ENCODE data around the gene GOSR2.
A peak's percentile ranks its signal among the peaks of the same experiment; 100 is the strongest.
"Not testable (repeated sequence)": the region's sequence is repeated elsewhere in the genome, so short reads cannot be mapped to it uniquely, and the experiment has no call there.

GOSR2 gene

DNA sequence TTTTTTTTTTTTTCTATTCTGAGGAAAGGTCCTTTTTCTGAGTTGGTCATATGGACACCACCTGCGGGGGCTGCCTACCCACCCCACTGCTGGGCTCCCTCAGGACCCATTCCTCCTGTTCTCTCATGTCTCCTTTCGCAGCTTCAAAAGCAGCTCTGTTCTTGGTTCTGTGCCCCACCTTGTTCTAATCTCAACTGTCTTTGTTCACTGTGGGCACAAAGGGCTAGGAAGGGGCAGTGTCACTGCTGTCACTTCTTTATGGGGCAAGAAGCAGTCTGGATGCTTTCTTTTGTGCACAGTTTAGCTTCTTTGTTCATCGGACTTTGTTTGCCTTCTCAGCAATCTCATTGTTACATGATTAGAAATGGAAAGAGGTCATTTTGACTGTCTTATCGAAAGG is 7.1 kb downstream of the GOSR2 start:
- DNase-seq (ENCODE audit: low read depth in 2 of 2), result no peak

DNA sequence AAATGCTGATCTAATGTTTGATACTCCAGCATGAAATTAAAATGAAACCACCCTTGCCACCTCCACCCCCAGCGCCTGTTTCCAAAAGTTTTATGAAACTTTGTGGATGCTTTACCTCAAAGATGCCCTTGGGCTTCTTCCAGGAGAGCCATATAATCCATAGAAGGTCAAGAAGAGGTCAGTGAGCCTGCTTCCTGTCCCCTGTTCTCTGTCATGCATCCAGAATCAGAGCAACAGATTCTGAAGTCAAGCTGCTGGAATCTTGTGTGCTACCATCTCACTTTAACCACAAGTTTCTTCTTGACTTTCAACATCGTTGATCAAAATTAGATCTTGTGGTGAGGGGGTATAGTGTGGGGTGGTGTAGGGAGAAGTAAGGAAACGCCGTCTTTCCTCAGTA is 8.6 kb downstream of the GOSR2 start:
- DNase-seq (ENCODE audit: low read depth in 2 of 2), result no peak

DNA sequence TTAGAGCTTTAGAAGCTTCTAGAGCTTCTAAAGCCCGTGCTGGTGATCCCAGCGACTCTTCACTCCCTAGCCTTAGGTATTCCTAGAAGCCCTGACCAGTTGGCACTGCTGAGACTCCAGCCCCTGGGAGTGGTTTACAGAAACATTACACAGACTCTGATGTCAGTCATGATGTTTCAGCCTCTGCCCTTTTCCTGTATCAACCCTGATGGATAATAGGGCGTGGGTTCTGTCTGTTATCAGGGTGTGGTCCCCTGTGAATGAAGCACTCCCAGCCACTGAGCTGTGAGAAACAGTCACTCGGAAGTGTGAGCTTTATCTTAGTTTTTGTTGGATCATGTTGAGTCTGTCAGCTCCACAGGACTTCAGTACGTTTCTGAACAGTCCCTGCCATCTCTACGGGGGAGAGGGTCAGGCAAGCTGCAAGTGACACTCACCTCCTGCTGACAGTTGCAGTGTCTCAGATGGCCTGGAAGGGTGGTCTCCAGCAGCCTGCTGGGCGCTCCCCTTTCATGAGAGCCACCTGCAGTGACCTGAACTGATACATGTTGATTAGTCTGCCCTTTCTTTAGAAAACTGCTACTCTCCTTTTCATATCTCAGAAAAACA is 12.8 kb downstream of the GOSR2 start:
- no peak for DNase-seq (ENCODE audit: low read depth in 2 of 2)

DNA sequence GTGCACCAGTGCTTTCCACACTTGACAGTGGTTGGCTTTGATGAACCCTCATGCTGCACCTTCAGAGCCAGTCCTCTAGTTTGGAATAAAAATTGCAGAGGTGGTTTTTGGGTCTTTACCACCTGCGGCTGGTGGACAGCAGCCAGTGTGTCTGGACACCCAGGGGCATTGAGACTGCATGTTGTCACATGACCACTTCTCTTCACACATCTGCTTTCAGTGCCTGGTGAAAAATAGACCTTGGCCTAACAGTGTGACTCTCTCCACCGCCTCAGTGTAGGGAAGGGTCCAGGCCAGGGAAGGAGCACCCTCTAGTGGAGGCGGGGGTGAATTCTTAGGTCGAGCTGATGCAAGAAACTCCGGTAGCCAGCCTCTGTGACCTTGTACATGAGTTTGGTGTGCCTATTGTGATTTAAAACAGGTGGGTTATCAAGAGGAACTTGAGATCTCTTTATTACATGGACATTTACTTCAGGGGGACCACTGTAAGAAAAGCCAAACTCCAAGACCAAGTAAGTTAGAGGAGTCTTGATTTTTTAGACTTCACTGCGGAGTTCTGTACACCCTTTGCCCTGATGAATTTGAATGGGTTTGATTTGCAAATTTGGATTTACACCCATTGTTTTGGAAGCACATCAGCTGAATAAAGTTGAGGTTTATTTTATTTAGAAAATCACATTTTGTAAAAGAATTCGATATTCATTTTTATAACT is 17.9 kb downstream of the GOSR2 start:
- DNase-seq (ENCODE audit: low read depth in 2 of 2), result peak; percentile 30 to 43

DNA sequence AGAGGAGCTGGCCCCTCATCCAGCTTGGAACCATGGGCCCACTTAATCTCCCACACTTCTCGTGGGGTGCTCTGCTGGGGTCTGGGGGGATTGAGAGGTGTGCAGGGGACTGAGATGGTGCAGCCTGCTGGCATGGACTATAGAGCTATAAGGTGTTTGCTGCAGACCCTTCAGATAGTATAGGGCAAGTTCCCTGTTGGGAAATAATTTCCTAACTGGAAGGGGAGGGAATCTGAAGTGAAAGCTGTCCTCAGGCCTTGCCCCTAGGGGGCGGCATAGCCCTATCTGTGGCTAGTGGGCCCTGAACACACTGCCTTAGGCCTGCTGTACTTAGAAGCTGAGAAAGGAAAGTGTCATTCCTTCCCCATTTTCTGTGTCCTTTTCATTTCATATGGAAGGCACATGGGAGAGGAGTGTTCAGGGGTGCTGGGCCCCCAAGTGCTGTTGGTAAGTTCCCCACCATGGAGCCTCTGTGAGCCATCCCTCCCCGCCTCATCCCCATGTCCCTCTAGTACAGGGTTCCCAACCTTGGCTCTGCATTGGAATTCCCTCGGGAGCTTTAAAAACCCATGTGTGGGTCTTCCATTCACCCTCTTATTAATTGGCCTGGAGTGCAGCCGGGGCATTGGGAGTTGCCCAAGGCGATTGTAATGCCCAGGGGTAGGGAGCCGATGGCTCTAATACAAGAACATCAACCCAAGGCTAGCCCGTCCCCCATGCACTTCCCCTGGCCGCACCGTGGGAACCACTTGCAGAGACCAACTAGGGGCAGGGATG is 19.7 kb downstream of the GOSR2 start:
- peak in 1 of 2 donors; percentile 19 for DNase-seq (ENCODE audit: low read depth in 2 of 2)

DNA sequence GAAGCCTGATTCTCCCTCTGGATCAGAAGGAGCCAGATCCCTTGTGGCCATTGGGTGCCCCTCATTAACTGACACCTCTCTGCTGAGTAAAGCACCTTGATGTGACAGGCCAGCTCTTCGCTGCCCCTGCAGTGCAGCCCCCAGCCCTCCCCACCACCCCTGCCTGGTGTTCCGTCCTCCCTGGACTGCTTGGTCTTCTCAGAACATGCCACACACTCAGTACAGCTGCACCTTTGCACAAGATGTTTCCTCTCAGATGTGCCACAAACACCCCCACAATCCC is 20.2 kb downstream of the GOSR2 start:
- no peak for DNase-seq (ENCODE audit: low read depth in 2 of 2)

DNA sequence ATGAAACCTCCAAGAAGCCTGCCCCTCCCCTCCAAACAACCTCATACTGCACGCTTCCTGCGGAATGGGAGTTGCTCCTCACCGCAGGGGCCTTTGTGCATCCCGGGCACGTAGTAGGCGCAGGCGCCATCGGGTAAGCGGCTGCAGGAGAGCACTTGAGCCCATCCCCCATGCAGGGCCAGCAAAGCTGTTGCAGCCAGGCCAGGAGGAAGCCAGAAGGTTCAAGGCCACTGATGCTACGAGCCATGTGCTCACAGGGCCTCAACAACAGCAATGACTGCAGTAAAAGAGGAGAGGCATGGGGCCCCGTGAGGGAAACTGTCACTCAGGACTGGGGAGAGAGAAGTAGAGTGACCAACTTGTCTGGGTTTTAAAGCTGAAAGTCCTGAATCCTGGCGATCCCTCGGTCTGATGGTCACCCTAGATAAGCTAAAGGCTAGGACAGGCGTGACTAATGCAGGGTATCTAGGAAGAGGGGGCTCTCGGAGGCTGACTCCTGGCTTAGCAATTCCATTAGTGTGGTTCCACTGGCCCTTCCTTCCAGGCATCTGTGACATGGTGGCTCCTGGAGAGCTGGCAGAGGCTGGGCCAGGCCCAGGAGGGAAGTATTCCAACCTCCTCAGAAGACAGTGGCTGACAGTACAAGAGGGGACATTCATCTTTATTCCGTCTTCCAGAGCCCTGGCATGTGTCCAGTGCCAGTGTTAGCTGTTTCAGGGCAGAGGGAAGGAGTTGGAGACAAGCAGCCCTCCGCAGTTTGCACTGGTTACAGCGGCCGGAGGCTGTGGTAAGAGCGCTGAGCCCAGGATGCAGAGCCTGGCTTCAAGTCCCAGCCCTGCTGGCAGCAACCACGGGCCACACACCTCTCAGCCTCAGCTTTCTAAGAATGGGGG is 20.8 kb downstream of the GOSR2 start:
- DNase-seq (ENCODE audit: low read depth in 2 of 2), result no peak

DNA sequence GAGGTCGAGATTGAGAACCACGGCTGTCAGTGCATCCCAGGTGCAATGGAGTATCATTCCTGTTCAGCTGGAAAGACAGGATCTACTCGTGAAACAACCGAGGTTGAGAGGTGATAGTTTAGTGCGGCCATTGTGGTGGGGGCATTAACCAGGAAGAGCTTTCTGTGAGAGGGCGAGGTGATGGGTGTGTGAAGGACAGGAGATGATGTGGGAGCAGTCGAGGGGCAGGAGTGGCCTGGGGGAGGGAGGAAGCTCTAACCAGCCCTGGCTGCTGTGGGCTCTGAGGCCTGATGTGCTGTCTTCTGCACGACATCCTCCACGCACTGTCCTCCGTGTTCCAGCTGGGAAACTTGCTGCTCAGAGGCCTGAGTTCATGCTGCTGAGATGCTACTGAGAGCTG is 22.0 kb downstream of the GOSR2 start:
- no peak for DNase-seq (ENCODE audit: low read depth in 2 of 2)

DNA sequence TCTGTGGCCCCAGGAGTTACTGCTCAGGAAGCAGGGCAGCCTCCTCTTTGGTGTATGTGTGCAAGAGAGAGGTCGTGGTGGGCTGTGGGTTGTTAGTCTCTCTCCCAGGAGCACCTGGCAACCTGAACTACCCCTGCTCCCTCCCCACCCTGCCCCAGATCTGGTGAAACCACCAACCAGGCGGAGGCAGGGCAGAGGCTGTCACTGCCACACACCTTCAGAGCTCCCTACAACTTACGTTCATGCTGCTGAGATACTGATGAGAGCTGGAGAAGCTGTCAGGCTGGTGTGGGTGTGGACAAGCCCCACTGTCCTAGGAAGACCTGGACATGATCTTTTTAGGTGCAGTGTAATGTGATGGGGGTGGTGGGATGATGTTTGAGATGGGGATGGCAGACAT is 24.3 kb downstream of the GOSR2 start:
- DNase-seq (ENCODE audit: low read depth in 2 of 2), result no peak

DNA sequence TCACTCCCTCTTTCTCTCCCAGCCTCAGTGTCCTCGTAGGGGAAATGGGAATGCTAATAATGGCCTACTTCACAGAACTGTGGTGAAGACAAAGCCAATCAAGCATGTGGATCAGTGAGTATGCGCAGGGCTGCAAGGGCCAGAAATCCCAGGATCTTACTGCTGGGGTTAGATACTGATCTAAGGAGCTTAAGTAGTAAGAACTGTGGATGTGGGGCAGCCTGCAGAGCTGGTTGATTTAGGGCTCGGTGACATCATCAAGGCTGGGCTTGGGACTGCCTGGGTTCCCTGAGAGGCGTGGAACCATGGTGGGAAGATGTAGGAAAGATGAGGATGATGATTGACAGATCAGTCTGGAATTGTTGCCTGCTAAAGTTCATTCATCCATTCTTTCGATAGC is 25.6 kb downstream of the GOSR2 start:
- no peak for DNase-seq (ENCODE audit: low read depth in 2 of 2)

DNA sequence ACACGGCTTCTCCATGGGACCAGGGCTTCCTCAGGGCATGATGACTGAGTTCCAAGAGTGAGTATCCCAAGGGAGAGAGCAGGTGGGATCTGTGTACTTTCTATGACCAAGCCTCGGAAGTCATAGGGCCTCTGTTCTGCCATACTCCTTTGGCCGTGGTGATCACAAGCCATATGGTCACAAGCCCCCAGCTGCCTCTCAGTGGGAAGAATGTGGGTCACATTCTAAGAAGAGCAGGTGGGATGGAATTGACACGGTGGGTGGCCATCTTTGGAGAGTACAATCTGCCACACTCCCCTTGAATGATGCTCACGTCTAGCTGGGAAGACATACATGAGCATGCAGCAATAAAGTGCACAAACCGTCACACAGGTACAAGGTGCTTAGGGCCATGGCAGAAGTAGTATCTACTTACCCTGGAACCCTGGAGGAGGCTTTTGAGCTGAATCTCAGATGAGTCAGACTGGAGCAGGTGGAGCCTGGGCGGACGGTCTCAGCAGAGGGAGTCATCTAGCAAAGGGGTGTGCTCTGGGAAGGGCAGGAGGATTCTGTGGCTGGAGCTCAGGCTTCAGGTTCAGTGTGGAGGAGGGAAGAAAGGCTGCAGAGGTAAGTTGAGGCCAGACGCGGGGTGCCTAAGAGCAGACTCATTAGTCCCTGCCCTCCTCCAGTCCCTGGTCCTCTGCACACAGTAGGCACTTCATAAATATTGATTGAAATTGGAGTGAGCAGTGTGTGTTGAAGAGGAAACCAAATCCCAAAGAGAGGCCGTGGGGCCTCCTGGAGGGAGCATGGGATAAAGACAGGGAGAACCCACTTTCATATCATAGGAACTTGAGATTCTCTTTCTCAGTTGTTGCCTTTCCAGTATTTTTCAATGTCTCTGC is 26.6 kb downstream of the GOSR2 start:
- no peak for DNase-seq (ENCODE audit: low read depth in 2 of 2)

DNA sequence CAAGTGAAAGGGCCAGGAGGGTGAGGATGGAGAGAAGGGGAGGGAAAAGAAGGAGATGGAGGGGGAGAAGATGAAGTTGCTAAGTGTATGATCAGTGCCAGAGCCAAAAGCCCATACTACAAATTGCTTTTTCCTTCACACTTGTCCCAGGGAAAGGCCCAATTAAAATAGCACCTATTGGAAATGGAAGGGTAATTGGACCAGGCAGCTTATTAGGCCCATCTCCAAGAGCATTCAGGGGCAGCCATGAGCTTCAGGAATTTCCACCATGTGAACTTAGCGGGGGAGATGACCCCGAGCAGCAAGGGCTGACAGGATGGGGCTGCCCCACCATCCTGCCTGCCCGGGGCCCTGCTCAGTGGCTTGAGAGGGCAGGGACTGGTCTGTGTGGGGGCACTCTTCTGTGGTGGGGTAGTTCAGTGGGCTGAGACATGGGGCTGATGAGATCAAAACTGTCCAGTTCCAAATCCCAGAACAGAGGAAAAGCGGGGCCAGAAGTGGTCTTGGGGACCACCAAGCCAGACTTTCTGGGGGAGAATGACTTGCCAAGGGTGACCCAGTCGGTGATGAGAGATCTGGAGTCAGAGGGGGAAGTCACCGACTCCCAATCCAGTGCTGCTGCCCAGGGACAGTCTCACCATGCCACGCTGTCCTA is 27.5 kb downstream of the GOSR2 start:
- DNase-seq (ENCODE audit: low read depth in 2 of 2), result no peak

DNA sequence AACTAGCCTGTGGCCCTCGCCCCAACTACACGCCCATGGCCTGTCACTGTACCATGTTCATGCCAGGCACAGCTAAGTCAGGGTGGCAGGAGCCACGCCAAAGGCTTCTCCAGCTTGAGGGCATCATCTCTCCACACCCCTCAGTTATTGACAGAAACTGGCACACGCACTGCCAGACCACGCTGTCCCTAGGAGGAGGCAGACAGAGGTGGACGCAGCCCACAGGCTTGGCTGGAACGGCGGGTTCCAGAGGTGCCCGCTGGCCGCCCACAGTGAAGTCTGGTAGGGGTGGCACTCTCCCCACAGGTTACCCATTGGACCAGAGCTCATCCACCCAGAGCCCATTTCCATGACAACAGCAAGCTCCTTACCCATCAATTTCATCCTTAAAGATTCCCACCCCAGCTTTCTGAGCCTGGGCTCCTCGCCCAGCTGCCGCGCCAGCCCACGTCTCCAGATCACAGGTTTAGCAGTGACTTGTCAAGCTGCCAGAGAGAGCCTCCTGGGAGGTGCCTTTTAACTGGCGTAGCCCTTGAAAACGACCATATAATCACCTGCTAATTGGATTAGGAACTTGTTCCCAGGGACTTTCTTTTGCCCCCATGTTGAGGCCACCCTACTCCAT is 28.1 kb downstream of the GOSR2 start:
- DNase-seq (ENCODE audit: low read depth in 2 of 2), result no peak

DNA sequence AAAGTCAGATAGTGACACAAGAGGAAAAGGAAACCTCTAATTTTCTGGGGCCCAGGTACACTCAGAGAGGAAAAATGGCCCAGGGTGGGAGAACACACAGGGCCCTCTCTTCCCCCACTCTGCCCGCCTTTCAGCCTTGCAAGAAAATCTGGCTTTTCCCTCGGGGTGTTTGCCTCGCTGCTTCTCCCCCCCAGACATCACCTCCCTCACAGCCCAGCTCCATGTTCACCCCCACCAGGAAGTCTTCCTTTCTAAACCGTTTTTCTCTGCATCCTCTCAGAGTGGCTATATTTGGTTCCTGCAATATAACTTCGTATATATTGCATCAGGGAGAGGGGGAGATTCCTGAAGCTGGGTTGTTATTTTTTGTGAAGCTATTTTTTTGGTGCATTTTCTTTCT is 28.7 kb downstream of the GOSR2 start:
- DNase-seq (ENCODE audit: low read depth in 2 of 2), result no peak

DNA sequence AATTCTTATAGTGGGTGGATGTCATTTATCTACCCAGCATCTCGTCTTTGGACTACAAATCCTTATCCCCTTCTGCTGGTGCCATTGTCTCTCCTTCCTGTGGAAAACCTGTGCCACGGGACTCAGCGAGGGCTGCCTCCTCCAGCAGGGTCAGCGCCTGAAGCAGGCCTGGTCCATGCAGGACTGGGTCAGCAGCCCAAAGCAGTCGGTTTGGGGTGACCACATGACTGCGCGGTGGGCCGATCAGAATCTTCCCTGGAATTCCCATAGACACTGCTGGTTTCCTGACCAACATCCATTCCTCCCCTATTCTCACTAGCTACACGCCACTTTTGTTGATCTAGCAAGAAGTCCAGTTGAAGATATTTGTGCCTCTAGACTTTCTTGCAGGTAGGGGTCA is 29.2 kb downstream of the GOSR2 start:
- DNase-seq (ENCODE audit: low read depth in 2 of 2), result no peak

DNA sequence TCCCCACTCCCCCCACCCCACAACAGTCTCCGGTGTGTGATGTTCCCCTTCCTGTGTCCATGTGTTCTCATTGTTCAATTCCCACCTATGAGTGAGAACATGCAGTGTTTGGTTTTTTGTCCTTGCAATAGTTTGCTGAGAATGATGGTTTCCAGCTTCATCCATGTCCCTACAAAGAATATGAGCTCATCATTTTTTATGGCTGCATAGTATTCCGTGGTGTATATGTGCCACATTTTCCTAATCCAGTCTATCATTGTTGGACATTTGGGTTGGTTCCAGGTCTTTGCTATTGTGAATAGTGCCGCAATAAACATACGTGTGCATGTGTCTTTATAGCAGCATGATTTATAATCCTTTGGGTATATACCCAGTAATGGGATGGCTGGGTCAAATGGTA is 30.2 kb downstream of the GOSR2 start:
- DNase-seq (ENCODE audit: low read depth in 2 of 2), result not testable (repeated sequence)

DNA sequence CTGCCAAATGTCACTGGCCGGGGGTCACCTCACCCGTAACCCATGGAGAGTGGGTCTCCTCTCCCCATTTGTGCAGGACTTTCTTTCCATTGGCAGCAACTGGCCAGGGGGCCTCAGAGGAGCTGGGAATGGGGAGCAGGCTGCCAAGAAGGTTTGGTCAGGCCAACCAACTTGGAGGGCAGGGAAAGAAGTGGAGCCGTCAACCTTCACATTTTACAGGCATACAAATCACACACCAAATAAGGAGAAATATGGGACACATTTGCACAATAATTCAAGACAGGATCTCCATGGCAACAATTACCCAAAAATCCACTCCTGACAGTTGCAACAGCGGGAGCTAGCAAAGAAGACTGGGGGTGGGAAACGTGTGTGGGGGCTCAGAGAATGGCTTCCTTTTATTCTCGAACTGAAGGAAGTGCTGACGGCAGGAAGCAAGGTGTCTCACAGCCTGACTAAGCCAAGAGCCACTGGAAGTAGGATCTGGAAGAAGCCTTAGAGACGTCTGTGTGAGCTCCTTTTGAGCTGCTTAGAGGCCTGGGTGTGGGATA is 35.2 kb downstream of the GOSR2 start:
- DNase-seq (ENCODE audit: low read depth in 2 of 2), result no peak

DNA sequence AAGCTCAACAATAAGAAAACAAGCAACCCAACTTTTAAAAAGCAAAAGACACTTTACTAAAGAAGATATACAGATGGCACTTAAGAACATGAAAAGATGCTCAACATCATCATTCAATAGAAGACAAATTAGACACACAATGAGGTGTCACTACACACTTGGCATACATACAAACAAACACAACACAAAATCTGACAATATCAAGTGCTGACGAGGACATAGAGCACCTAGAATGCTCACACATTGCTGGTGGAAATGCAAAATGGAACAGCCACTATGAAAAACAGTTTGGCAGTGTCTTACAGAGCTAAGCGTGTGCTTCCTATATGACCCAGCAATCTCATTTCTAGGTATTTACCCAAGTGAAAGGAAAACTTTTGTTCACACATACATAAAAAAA is 37.2 kb downstream of the GOSR2 start:
- no peak for DNase-seq (ENCODE audit: low read depth in 2 of 2)

DNA sequence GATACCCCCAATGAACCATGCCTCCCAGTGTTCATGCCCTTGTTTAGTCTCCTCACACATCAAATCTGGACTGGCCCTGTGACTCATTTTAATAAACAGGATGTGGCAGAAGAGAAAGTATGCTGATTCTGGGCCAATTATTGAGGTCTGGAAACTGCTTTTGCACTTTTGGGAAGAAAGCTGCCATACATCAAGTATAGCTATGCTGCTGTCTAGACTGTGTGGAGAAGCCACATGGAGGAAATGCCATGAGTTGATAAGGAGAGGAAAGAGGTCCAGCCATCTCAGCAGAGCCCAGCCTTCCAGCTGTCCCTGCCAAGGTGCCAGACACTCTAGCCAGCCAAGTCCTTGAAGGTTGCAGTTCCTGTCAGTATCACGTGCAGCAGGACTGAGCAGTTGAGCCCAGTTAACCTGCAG is 39.4 kb downstream of the GOSR2 start:
- DNase-seq (ENCODE audit: low read depth in 2 of 2), result no peak

DNA sequence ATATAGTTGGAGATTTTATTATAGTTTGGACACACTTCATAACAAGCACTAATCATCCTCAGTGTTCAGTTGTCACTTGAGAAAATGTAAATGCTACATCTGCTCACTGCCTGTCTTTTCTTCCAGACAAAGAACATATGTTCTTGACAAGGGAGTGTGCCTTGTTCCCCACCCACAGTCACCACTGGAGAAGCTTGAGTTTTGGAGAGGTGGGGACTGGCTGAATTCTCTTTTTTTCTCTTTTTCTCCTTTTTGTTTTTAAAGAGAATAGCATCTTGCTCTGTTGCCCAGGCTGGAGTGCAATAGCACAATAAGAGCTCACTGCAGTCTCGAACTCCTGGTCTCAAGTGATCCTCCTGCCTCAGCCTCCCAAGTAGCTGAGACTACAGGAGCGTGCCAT is 40.6 kb downstream of the GOSR2 start:
- no peak for DNase-seq (ENCODE audit: low read depth in 2 of 2)

Data from activated CD8-positive, alpha-beta memory T cell treated with anti-CD3 and anti-CD28 coated beads for 4 hours (primary cell).